IPS-18c (cell line): ENCODE data around the gene TMEM87B.
"Not testable (repeated sequence)": the region's sequence is repeated elsewhere in the genome, so short reads cannot be mapped to it uniquely, and the experiment has no call there.

Source experiments
- H3K4me3 ChIP-seq: 2 replicates; pipeline ENCODE4 v1.7.0; 2013; ENCODE audit warnings: low read depth, mild to moderate bottlenecking, low read length, moderate library complexity; ENCODE audit not compliant: insufficient read depth
- H3K9me3 ChIP-seq: one replicate; pipeline ENCODE4 v1.6.1; 2013; ENCODE audit warnings: mild to moderate bottlenecking, low read length, moderate library complexity; ENCODE audit not compliant: control insufficient read depth, insufficient read depth

Gene TMEM87B

GRCh38 chr2:112138159-112139032 is 83.3 kb downstream of the TMEM87B start, which contains the start of gene FBLN7:
Gene FBLN7 (plus strand): TSS chr2:112138385. CDS start chr2:112138656, 271 bp downstream.
- Histone ChIP-seq H3K9me3 (no peaks in the 10 kb centered on the region), H3K4me3 (peak within 1 kb of the TSS; percentile 41)

DNA sequence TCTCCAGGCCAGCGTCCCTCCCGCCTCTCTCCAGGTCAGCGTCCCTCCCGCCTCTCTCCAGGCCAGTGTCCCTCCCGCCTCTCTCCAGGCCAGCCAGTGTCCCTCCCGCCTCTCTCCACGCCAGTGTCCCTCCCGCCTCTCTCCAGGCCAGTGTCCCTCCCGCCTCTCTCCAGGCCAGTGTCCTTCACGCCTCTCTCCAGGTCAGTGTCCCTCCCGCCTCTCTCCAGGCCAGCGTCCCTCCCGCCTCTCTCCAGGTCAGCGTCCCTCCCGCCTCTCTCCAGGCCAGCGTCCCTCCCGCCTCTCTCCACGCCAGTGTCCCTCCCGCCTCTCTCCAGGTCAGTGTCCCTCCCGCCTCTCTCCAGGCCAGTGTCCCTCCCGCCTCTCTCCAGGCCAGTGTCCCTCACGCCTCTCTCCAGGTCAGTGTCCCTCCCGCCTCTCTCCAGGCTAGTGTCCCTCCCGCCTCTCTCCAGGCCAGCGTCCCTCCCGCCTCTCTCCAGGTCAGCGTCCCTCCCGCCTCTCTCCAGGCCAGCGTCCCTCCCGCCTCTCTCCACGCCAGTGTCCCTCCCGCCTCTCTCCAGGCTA is 84.1 kb downstream of the TMEM87B start:
- not testable (repeated sequence) for H3K9me3 ChIP-seq
- peak overlapping the region; percentile 41; the same call in 1 of the 2 replicates for H3K4me3 ChIP-seq

GRCh38 chr2:112139661-112140204 is 84.7 kb downstream of the TMEM87B start:
- peak overlapping the region; percentile 39; the same call in 1 of the 2 replicates for H3K4me3 ChIP-seq

GRCh38 chr2:112140205-112140802 is 85.2 kb downstream of the TMEM87B start:
- H3K9me3 ChIP-seq, result no peaks in the 10 kb centered on the region
- peak overlapping the region; percentile 39 for H3K4me3 ChIP-seq

More at GRCh38 chr2:112139661-112140204, 84.7 kb downstream of the TMEM87B start:
- H3K9me3 ChIP-seq, result not testable (repeated sequence)

DNA sequence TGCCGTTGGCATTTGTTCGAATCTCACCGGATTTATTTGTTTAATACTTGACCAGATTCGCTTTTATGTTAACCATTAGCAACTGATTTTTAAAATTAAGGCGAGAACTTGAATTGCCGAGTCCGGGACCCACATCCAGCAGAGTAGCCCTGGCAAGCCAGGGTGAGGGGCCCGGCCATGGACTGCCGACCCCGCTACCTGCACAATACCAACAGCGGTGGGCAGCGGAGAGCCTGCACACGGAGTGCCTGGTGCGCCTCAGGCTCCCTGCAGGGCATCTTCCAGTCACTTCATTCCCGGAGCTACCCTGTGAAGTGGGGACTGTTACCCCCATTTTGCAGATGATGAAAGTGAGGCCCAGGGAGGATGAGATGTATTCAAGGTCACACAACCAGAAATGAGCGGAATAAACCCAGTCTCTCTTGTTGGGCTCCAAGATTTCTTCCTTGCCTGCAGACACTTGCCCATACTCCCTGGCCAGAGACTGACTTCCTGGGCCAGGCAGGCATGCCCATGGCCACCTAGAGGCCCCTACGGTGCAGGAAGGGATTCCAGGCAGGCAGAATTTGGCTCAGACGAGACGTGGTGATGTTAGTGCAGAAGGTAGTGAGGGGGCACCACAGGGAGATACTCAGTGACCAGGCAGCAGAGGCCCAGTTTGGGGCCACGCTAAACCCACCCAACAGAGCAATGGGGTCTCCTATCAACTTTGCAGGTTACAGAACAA is 86.0 kb downstream of the TMEM87B start:
- no peaks in the 10 kb centered on the region for H3K9me3 ChIP-seq
- no peak overlapping the region; the same call in 1 of the 2 replicates for H3K4me3 ChIP-seq

DNA sequence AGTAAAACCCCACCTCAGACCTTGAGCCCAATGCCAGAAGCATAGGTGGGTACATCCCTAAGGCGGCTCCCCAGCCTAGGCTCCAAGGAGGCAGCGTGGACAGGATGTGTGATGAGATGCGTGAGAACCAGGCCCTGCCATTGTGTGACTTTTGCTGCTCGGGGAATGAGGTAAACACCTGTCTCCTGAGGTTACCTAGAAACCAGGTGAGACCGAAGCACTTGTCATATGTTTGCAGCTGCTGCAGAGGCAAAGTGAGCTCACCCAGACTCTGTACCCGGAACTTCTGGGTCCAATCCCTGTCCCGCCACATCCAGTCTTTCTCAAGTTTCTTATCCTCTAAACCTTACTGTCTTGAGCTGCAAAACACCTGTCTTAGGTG is 86.5 kb downstream of the TMEM87B start:
- Histone ChIP-seq H3K9me3 (no peaks in the 10 kb centered on the region), H3K4me3 (no peak overlapping the region)

GRCh38 chr2:112142525-112143078 is 87.5 kb downstream of the TMEM87B start:
- H3K4me3 ChIP-seq, result no peak overlapping the region
- H3K9me3 ChIP-seq, result no peaks in the 10 kb centered on the region

- no peak overlapping the region for H3K4me3 ChIP-seq
Measured at GRCh38 chr2:112143150-112143549, 88.1 kb downstream of the TMEM87B start.

GRCh38 chr2:112144966-112145365 is 89.9 kb downstream of the TMEM87B start:
- H3K9me3 ChIP-seq, result no peaks in the 10 kb centered on the region
- H3K4me3 ChIP-seq, result no peak overlapping the region

More at GRCh38 chr2:112143150-112143549, 88.1 kb downstream of the TMEM87B start:
- H3K9me3 ChIP-seq, result no peaks in the 10 kb centered on the region

GRCh38 chr2:112147382-112148168 is 92.5 kb downstream of the TMEM87B start:
- Histone ChIP-seq H3K9me3 (no peaks in the 10 kb centered on the region), H3K4me3 (no peak overlapping the region)

- no peaks in the 10 kb centered on the region for H3K9me3 ChIP-seq
- no peak overlapping the region for H3K4me3 ChIP-seq
Measured at GRCh38 chr2:112148477-112148876, 93.4 kb downstream of the TMEM87B start.

GRCh38 chr2:112149194-112149593 is 94.1 kb downstream of the TMEM87B start:
- Histone ChIP-seq H3K4me3 (no peak overlapping the region), H3K9me3 (no peaks in the 10 kb centered on the region)

DNA sequence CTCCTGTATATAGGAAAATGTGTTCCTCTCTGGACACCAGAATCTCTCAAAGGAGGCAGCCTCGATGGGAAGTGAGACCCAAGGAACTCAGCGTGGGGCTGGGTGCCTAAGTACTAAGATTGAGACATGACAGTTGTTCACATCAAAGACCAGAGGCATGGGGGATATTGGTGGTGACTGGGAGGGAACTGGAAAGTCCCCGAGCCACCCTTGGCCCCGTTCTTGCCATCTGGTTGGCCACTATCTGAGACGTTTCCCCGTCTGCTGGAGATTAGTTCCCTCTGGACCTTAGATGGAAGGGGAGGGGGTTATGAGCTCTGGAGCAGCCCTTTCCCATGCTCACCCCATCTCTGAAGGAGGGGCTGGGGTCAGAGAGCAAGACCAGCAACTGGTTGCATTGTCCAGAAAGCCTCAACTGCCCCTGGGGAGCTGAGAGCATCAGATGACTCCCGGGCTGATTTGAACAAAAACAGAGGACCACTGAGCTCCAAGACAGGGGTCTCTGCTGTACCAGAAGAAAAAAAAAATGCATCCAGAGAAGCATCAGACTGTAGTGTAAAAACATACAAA is 94.9 kb downstream of the TMEM87B start:
- no peak overlapping the region for H3K4me3 ChIP-seq
- H3K9me3 ChIP-seq, result no peaks in the 10 kb centered on the region

DNA sequence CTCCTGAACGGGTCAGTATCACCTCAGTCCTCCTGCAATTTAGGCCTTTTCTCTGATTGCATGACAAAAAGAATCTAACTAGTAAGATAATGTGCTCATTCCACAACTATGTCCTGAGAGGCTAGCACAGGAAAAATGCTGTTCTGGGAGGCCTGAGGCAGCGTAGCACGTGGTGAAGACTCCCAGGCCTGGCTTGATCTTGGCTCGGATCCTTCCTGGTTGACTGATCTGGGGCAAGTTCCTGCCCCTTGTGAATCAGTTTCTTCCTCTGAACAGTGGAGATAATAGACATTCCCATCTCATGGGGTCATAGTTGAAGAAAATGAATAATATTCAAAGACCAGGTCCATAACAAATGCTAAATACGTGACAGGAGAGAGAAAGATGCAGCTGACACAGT is 95.4 kb downstream of the TMEM87B start:
- Histone ChIP-seq H3K4me3 (no peak overlapping the region), H3K9me3 (no peaks in the 10 kb centered on the region)

DNA sequence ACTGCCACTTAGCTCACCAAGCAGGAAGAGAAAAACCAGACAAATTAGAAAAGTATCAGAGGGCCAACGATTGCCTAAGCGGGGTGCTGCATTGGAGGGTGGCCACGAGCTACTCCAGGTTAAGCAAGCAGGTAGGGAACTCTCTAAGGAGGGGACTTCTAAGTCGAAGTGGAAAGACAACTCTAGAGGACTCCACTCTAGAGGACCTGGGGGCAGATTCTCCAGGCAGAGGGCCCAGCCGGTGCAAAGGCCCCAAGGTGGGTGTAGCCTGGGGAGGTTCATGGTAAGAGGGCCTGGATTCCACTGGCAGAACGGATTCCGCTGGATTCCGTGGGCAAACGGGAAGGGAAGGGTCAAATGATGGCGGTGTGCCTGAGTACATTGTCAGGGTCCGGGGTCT is 95.8 kb downstream of the TMEM87B start:
- Histone ChIP-seq H3K4me3 (no peak overlapping the region), H3K9me3 (no peaks in the 10 kb centered on the region)

DNA sequence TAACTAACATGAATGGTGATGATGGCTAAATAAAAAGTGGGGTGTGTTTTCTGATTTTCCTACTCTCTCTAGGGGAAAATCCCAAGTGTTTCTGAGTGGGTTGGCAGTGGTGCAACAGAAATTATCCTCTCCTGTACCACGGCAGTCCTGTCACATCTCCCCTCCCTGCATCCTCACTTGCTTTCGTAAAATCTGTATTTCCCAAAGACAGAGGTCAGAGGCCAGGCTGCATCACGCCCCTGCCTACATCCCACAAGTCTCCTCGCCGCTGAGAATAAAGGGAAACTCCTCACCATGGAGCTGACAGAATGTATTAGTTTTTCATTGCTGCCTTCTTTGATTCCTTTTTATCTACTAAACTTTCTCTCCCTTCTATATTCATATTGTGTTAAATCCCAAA is 96.2 kb downstream of the TMEM87B start:
- Histone ChIP-seq H3K4me3 (no peak overlapping the region), H3K9me3 (no peaks in the 10 kb centered on the region)
